Mesodermal cell (in vitro differentiated cells): ENCODE data around the gene ZFAND2B. TPM values are rescaled to one million over a fixed set of nuclear protein-coding genes. Genes with fewer than 3 reads are reported as not detected.

Experiments
- H3K27ac ChIP-seq: 2 replicates; pipeline ENCODE4 v1.7.0; 2013; ENCODE audit warnings: mild to moderate bottlenecking, low read depth, low read length, moderate library complexity; ENCODE audit not compliant: severe bottlenecking
- H3K36me3 ChIP-seq: 2 replicates; pipeline ENCODE4 v1.7.1; 2013; ENCODE audit warnings: mild to moderate bottlenecking, low read length, moderate library complexity; ENCODE audit not compliant: control insufficient read depth, insufficient read depth
- H3K4me1 ChIP-seq: one replicate; pipeline ENCODE4 v1.7.1; 2013; ENCODE audit warnings: mild to moderate bottlenecking, low read length; ENCODE audit not compliant: insufficient read depth, control insufficient read depth, poor library complexity, severe bottlenecking
- H3K4me3 ChIP-seq: 2 replicates; pipeline ENCODE4 v1.7.0; 2013; ENCODE audit warnings: low read length, control low read depth, mild to moderate bottlenecking; ENCODE audit not compliant: insufficient read depth, poor library complexity, severe bottlenecking; ENCODE audit errors: extremely low read depth
- H3K9me3 ChIP-seq: 2 replicates; pipeline ENCODE4 v1.7.1; 2013; ENCODE audit warnings: mild to moderate bottlenecking, low read length, moderate library complexity; ENCODE audit not compliant: control insufficient read depth
- WGBS, 2 experiments: methylation state at CpG; one replicate each; pipeline ENCODE4 v1.1.5; 2013; ENCODE audit warnings: missing lambda C conversion rate in 2 of 2; ENCODE audit not compliant: insufficient coverage in 2 of 2; 5-methylcytosine and 5-hydroxymethylcytosine counted together
- polyA plus RNA-seq, 2 experiments: library from polyadenylated mRNA; stranded (reverse); fragments of 50-300 nt; gene quantifications; one replicate each; pipeline ENCODE4 v1.2.3, GENCODE V29; 2013

ZFAND2B gene, protein sequence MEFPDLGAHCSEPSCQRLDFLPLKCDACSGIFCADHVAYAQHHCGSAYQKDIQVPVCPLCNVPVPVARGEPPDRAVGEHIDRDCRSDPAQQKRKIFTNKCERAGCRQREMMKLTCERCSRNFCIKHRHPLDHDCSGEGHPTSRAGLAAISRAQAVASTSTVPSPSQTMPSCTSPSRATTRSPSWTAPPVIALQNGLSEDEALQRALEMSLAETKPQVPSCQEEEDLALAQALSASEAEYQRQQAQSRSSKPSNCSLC
- 28.8 TPM for polyA plus RNA-seq (2013, experiment 1 of 2)
- 24.8 TPM for polyA plus RNA-seq (2013, experiment 2 of 2)

DNA sequence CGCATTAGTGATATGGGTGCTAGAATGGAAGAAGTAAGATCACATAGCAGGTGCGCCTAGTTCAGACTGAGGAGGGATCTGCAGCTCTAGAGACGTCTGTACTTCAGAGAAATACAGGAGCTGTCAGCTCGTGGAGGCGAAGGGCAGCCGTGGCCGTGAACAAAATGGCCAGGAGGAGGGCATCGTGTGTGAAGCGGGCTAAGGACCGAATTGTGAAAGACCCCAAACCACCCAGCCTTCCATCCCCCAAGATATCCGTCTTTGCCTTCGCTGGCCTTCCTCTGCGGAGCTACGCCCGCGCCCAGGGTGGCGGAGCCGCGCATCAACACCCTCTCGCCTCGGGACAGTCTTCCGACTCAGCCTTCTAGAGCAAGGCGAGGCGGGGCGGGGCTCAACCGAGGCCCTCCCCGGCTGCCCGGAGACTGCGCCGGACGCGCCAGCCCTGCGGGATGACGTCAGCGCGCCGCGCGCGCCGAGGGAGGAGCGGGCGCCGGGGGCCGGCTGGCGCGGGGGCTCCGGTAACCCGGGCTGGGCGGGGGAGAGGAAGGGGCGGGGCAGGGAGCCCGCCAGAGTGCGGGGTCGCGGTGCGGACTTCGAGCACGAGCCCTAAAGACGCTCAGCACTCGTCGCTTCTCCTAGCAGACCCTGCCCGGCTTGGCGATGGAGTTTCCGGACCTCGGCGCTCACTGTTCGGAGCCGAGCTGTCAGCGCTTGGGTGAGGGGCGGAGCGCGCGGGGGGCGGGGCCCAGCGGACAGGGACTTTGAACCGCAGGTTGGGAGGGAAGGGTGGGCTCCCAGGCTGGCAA is at the start of gene ZFAND2B:
ZFAND2B (plus strand) TSS at position 455 of the 806 bp plus-strand sequence; CDS start at position 661, 206 bp downstream.
- H3K27ac ChIP-seq: peak within 1 kb of the TSS; percentile 84
- peak within 1 kb of the TSS; percentile 58 for H3K4me3 ChIP-seq
- peaks cover 26% of the 10 kb centered on the region for H3K36me3 ChIP-seq
- H3K9me3 ChIP-seq: no peaks in the 10 kb centered on the region
- 1% methylated on average over 42 to 52 of the region's 76 CpGs for WGBS, 2 experiments
- H3K4me1 ChIP-seq: peaks cover 7% of the 10 kb centered on the region

DNA sequence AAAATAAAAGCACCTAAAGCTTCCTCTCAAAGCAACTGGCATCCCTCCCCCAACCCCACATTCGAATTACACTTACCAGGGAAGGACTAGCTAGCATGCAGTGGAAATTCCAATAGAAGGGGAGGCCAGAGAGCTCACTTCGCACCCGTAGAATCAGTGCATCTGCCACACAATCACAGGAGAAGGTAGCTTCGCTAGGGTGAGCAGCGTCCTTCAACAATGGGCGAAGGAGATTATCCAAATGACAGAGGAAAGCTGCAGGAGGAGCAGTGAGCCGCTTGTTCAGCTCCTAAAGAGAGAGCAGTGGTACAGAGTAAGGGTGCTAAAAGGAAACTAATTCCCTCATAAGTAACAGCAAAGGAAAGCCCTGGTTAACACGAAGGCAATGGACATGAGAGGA is 49.2 kb upstream of the ZFAND2B start:
- peaks cover 18% of the 10 kb centered on the region for H3K36me3 ChIP-seq
- H3K9me3 ChIP-seq: no peaks in the 10 kb centered on the region
- WGBS, 2 experiments: 81 to 85% methylated on average over 4 to 6 of the region's 8 CpGs

DNA sequence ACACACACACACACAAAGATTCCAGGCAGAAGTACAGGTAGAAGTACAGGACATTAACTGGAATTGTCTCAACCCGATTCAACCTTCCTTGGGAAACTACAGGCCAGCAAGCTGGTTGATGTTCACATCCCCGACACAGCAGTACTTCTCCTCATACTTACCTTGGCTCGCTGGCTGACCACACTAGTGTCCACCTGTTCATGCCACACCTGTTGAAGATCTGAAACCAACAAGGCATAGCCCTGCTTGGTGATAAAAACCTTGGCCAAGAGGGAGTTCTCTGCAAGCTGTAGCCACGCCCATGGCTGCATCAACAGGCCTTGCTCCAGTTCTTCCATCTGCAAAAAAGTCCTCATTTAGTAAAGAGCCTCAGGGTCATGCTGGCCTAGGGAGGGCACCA is 48.6 kb upstream of the ZFAND2B start:
- Histone ChIP-seq H3K36me3 (peaks cover 18% of the 10 kb centered on the region), H3K9me3 (no peaks in the 10 kb centered on the region), H3K4me3 (no peak overlapping the region), H3K27ac (no peak overlapping the region), H3K4me1 (no peaks in the 10 kb centered on the region)
- 87 to 90% methylated on average over 3 to 4 of the region's 4 CpGs for WGBS, 2 experiments

More for the DNA sequence above, 49.2 kb upstream of the ZFAND2B start:
- no peaks in the 10 kb centered on the region for H3K4me1 ChIP-seq
- H3K4me3 ChIP-seq: no peak overlapping the region
- H3K27ac ChIP-seq: no peak overlapping the region

GRCh38 chr2:219158586-219158985 is 48.0 kb upstream of the ZFAND2B start:
- peaks cover 14% of the 10 kb centered on the region for H3K36me3 ChIP-seq
- 100% methylated on average over 1 of the region's 3 CpGs; no CpG with 5 or more reads in 1 of the 2 experiments for WGBS, 2 experiments
- no peaks in the 10 kb centered on the region for H3K9me3 ChIP-seq
- H3K4me3 ChIP-seq: no peak overlapping the region
- H3K27ac ChIP-seq: no peak overlapping the region
- H3K4me1 ChIP-seq: no peaks in the 10 kb centered on the region

DNA sequence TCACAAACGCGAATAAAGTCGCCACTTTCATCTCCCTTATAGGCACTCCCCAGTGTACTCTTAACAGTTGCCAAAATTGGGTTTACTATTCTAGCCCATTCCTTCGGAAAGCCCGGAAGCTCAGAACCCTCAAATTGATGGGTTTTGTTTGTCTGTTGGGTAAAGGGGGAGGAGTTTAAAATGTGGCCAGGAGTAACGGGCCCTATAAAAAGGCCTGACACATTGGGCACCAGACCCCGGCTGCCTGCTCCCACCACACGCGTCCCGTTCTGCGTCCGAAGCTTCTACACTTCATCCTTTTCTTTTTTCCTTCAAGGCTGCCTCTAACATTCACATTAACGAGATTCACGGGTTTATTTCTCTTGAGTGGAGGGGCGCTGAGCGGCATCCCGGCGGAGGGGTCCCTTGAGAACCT is 46.8 kb upstream of the ZFAND2B start:
- H3K4me1 ChIP-seq: no peaks in the 10 kb centered on the region
- 10 to 21% methylated on average over 14 to 17 of the region's 18 CpGs for WGBS, 2 experiments
- H3K36me3 ChIP-seq: peaks cover 9% of the 10 kb centered on the region
- H3K27ac ChIP-seq: no peak overlapping the region
- no peaks in the 10 kb centered on the region for H3K9me3 ChIP-seq
- H3K4me3 ChIP-seq: peak overlapping the region; percentile 55

DNA sequence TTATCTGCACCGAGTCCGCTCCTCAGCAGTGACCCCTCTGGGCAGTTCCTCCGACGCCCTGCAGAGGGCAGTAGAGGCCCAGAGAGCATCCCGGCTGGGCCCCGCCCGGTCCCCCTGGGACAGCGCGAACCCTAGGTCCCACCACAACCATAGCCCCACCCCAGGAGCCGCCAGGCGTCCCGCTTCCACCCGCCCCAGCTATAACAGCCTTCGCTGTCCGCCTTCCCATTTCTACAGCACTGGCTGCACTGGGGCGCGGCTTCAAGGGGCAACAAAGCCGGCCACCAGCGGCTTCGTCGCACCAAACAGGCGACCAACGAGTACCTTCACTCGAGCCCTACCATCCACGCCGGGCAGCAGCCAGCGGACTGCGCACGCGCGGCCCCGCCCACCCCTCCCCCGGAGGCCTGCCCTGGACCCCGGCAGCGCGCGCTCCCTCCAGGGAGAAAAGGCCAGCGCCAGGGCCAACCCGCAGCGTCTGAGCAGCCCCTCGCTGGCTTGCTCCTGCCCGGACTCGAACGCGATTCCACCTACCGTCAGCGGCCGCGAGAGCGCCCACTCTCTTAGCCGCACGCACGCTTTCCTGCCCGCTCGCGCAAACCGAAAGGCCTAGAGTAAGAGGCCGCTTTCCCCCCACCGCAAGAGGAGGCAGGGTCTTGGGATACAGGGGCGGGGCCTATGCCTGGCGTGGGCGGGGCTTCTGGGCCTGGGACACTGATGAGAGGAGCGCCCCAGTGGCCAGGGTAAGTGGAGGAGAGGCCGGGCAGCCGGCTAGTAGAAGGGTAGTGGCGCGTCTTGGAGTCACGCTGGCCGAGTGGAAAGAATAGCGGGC is 46.2 kb upstream of the ZFAND2B start, which contains the start of gene NHEJ1:
NHEJ1 (minus strand) TSS at position 630 of the 832 bp plus-strand sequence. CDS start 2,453 bp downstream, outside the sequence.
- Histone ChIP-seq H3K9me3 (no peaks in the 10 kb centered on the region), H3K4me1 (no peaks in the 10 kb centered on the region), H3K4me3 (peak within 1 kb of the TSS; percentile 55), H3K36me3 (peaks cover 9% of the 10 kb centered on the region), H3K27ac (peak within 1 kb of the TSS; percentile 90)
- WGBS, 2 experiments: 0% methylated on average over 49 to 56 of the region's 70 CpGs

DNA sequence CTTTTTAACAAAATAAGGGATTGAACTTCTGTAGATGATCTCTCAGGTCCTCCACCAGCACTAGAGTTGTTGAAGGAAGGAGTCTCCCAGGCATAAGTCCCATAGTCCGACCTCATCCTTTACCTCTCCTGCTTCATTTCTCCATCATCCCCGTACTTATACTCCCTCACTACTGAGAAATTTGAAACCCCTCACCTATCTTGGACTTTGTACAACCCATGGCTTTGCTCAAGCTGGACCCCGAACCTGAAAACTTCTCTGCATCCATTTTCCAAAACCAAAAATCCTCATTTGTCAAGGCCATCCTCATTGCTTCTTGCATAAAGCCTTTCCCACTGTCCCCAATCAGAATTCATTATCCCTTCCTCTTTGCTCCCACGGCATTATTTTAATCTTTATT is 45.5 kb upstream of the ZFAND2B start:
- peaks cover 9% of the 10 kb centered on the region for H3K36me3 ChIP-seq
- no peaks in the 10 kb centered on the region for H3K9me3 ChIP-seq
- no peaks in the 10 kb centered on the region for H3K4me1 ChIP-seq
- peak overlapping the region; percentile 55 for H3K4me3 ChIP-seq
- no peak overlapping the region for H3K27ac ChIP-seq
- WGBS, 2 experiments: 64 to 76% methylated on average over 4 of the region's 4 CpGs

DNA sequence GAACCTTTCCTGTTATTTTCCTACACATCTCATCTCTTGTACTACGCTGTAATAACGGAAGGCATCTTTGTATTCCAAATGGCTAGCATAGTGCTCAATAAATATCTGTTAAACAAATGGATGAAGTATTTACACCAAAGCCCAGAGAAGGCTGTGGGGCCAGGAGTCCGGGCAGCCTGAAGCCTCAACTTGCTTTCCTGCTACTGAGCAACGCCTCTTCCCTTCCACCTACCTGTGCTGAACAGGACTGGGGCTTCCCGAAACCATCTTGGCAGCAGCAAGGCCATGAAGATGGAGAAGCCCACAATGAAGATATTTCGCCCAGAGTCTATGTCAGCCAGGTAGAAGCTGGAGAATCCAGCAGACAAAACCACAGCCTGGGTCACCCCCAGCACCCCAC is 43.4 kb upstream of the ZFAND2B start:
- no peak overlapping the region for H3K27ac ChIP-seq
- H3K4me1 ChIP-seq: no peaks in the 10 kb centered on the region
- 75 to 96% methylated on average over 4 of the region's 6 CpGs for WGBS, 2 experiments
- no peaks in the 10 kb centered on the region for H3K36me3 ChIP-seq
- no peaks in the 10 kb centered on the region for H3K9me3 ChIP-seq
- no peak overlapping the region for H3K4me3 ChIP-seq

DNA sequence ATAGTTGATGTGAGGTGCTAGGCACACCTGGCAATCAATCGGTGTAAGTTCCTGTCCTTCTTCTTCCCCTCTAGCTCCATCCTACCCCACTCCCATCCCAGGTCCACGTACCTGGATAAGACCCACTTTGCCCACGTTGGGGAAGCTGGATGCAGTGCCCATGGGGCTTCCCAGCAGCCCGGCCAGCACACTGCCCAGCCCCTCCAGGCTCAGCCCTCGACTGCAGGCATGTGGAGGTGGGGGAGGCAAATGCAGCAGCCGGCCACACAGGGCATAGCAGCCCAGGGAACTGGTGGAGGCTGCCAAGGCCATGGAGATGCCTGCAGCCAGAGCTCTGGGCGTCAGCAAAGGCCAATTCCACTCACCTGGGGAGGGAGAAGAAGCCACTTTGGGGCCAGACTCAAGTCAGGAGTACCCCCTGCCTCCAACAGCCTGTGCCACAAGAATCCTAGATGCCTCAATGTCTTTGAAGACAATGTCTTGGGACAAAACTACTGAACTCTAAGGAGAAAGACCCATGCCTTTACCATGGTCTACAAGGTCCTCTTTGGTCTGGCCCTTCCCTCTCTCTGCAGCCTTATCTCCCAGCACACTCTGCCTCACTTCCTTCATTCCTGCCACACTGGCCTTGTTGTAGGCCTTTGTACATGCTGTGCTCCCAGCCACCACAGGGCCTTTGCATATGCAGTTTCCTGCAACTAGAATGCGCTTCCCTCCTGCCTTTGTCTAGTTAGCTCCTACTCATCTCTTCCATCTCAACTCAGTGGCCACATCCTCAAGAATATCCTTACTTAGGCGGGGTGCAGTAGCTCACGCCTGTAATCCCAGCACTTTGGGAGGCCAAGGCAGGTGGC is 41.3 kb upstream of the ZFAND2B start:
- Histone ChIP-seq H3K36me3 (no peaks in the 10 kb centered on the region), H3K27ac (no peak overlapping the region), H3K4me3 (no peak overlapping the region), H3K4me1 (no peaks in the 10 kb centered on the region), H3K9me3 (no peaks in the 10 kb centered on the region)
- 82 to 93% methylated on average over 4 to 8 of the region's 10 CpGs for WGBS, 2 experiments
